IPS-15b (cell line): ENCODE data around the gene CCDC180.

ENCODE experiments used
- H3K27me3 ChIP-seq: one replicate; pipeline ENCODE4 v1.6.1; 2013; ENCODE audit warnings: low read length; ENCODE audit not compliant: control insufficient read depth, insufficient read depth
- H3K36me3 ChIP-seq: one replicate; pipeline ENCODE4 v1.6.1; 2013; ENCODE audit warnings: low read length; ENCODE audit not compliant: control insufficient read depth, insufficient read depth
- H3K4me1 ChIP-seq: one replicate; pipeline ENCODE4 v1.6.1; 2013; ENCODE audit warnings: mild to moderate bottlenecking, low read length; ENCODE audit not compliant: control insufficient read depth, insufficient read depth
- H3K4me3 ChIP-seq: one replicate; pipeline ENCODE4 v1.5.1; 2013; ENCODE audit warnings: low read depth, low read length
- H3K9ac ChIP-seq: one replicate; pipeline ENCODE4 v1.6.1; 2013; ENCODE audit warnings: low read depth, mild to moderate bottlenecking, low read length
- H3K9me3 ChIP-seq: one replicate; pipeline ENCODE4 v1.6.1; 2013; ENCODE audit warnings: mild to moderate bottlenecking, low read length; ENCODE audit not compliant: control insufficient read depth, insufficient read depth

CCDC180 gene

GRCh38 chr9:97311798-97312500, 4.5 kb downstream of the CCDC180 start:
- H3K27me3 ChIP-seq, result no peaks in the 10 kb centered on the region
- H3K9me3 ChIP-seq, result no peaks in the 10 kb centered on the region
- H3K9ac ChIP-seq, result no peak overlapping the region

GRCh38 chr9:97312556-97312955, 5.1 kb downstream of the CCDC180 start:
- H3K36me3 ChIP-seq, result peaks cover 10% of the 10 kb centered on the region

More at GRCh38 chr9:97311798-97312500, 4.5 kb downstream of the CCDC180 start:
- no peak overlapping the region for H3K4me3 ChIP-seq
- H3K4me1 ChIP-seq, result peaks cover under 1% of the 10 kb centered on the region
- H3K36me3 ChIP-seq, result peaks cover 10% of the 10 kb centered on the region

DNA sequence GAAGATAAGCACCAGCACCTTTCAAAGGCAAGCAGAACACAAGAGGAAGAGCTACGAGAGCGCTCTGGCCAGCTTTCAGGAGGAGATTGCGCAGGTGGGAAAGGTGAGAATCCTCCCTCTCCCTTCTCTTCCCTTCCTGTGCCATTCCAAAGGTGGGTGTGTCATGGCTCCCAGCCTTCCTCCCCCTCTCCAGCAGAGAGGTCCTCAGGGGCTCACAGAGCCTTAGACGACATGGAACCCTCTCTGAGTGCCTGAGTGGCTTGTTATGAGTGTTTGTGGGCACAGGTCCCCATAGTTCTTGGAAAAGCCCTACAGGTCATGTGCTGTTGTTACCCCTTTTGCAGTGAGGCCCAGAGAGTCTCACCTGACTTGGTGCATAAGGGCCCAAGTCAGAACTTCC, 5.8 kb downstream of the CCDC180 start:
- Histone ChIP-seq H3K27me3 (no peaks in the 10 kb centered on the region), H3K4me3 (no peak overlapping the region), H3K36me3 (peaks cover 10% of the 10 kb centered on the region), H3K9ac (no peak overlapping the region), H3K4me1 (no peaks in the 10 kb centered on the region), H3K9me3 (no peaks in the 10 kb centered on the region)

More at GRCh38 chr9:97312556-97312955, 5.1 kb downstream of the CCDC180 start:
- no peak overlapping the region for H3K4me3 ChIP-seq
- H3K9ac ChIP-seq, result no peak overlapping the region
- H3K27me3 ChIP-seq, result no peaks in the 10 kb centered on the region
- no peaks in the 10 kb centered on the region for H3K4me1 ChIP-seq
- H3K9me3 ChIP-seq, result no peaks in the 10 kb centered on the region

DNA sequence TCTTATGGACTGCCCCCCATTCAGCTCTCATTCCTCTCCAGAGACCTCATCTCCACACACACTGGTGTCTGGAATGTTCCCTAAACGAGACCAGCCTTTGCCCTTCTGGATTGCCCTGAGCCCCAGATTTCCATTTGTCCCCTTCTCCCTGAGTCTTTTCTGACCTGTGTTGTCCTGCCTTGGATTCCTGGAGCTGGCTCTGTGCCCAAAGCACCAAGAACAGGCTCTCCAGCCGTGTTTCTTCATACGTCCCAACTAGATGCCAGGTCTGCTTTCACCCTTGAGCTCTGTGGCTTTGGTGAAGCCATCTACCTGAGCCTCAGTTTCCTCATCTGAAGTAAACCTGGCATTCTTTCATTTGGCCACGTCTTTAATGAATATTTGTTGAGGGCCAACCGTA, 6.3 kb downstream of the CCDC180 start:
- peaks cover 10% of the 10 kb centered on the region for H3K36me3 ChIP-seq
- no peak overlapping the region for H3K4me3 ChIP-seq

GRCh38 chr9:97314503-97314902, 7.0 kb downstream of the CCDC180 start:
- no peaks in the 10 kb centered on the region for H3K9me3 ChIP-seq
- no peaks in the 10 kb centered on the region for H3K27me3 ChIP-seq
- no peak overlapping the region for H3K9ac ChIP-seq
- peaks cover 10% of the 10 kb centered on the region for H3K36me3 ChIP-seq
- H3K4me1 ChIP-seq, result no peaks in the 10 kb centered on the region
- H3K4me3 ChIP-seq, result no peak overlapping the region

More for the DNA sequence above, 6.3 kb downstream of the CCDC180 start:
- Histone ChIP-seq H3K4me1 (no peaks in the 10 kb centered on the region), H3K9me3 (no peaks in the 10 kb centered on the region), H3K27me3 (no peaks in the 10 kb centered on the region), H3K9ac (no peak overlapping the region)

DNA sequence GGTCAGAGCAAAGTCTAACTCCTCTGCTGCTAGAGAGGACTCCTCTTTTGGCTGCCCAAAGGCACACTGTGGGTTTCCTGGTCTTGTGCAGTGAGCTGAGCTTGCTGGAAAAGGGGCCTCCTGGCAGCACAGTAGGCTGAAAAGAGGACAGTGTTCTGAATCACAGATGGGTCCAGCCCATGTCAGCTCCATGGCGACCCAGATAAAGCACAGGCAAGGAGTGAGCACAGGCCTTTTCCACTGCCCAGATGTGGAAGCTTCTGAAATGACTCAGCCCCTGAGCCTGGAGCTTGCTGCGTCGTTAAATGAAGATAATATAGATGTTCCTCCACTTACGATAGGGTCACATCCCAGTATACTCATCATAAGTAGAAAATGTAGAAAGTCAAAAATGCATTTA, 8.1 kb downstream of the CCDC180 start:
- H3K4me3 ChIP-seq, result no peak overlapping the region
- no peaks in the 10 kb centered on the region for H3K4me1 ChIP-seq
- H3K9ac ChIP-seq, result no peak overlapping the region
- H3K36me3 ChIP-seq, result peaks cover 10% of the 10 kb centered on the region
- no peaks in the 10 kb centered on the region for H3K27me3 ChIP-seq
- H3K9me3 ChIP-seq, result no peaks in the 10 kb centered on the region

- H3K36me3 ChIP-seq, result peaks cover 10% of the 10 kb centered on the region
- no peaks in the 10 kb centered on the region for H3K9me3 ChIP-seq
- H3K27me3 ChIP-seq, result no peaks in the 10 kb centered on the region
- H3K4me3 ChIP-seq, result no peak overlapping the region
- no peaks in the 10 kb centered on the region for H3K4me1 ChIP-seq
- H3K9ac ChIP-seq, result no peak overlapping the region
Observed at GRCh38 chr9:97316904-97317303, 9.4 kb downstream of the CCDC180 start.

GRCh38 chr9:97318433-97318832, 11.0 kb downstream of the CCDC180 start:
- H3K4me3 ChIP-seq, result no peak overlapping the region
- H3K9me3 ChIP-seq, result no peaks in the 10 kb centered on the region

DNA sequence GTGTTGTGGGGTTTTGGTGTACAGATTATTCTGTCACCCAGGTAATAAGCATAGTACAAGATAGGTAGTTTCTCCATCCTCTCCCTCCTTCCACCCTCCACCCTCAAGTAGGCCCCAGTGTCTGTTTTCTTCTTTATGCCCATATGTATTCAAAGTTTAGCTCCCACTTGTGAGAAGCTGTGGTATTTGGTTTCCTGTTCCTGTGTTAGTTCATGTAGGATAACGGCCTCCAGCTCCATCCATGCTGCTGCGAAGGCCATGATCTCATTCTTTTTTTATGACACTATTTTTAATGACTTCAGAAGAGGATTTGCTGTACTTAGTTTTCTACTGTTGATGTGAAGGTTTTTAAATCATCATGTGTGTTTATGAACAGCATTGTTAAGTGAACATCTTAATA, 11.9 kb downstream of the CCDC180 start:
- Histone ChIP-seq H3K4me3 (no peak overlapping the region), H3K9ac (no peak overlapping the region), H3K27me3 (no peaks in the 10 kb centered on the region), H3K36me3 (peaks cover 5% of the 10 kb centered on the region), H3K4me1 (no peaks in the 10 kb centered on the region), H3K9me3 (no peaks in the 10 kb centered on the region)

More at GRCh38 chr9:97318433-97318832, 11.0 kb downstream of the CCDC180 start:
- Histone ChIP-seq H3K36me3 (peaks cover 5% of the 10 kb centered on the region), H3K9ac (no peak overlapping the region), H3K4me1 (no peaks in the 10 kb centered on the region), H3K27me3 (no peaks in the 10 kb centered on the region)

DNA sequence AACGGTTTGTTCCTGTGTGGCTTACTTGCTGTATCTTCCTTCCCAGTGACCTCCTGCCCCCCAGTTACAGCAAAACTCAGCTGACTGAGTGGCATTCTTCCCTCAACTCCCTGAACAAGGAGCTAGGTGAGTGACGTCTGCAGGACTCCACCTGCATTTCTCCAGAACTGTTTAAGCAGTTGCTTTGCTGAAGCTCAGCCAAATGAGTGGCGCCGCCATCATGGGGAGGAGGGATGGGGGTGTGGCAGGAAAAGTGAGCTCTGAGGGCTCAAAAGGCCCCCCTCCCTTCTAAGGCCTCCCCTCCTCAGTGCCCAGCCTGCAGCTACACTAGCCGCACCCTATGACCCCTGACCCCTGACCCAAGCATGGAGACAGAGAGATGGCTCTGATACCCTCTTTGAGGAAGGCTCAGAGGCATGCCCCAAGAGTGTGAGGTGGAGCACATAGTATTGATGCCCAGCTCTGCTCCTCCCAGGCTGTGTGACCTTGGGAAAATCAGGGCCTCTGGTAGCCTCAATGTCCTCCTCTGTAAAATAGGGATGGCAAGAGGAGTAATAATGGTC, 12.7 kb downstream of the CCDC180 start:
- no peaks in the 10 kb centered on the region for H3K4me1 ChIP-seq
- H3K36me3 ChIP-seq, result peaks cover 5% of the 10 kb centered on the region
- no peaks in the 10 kb centered on the region for H3K9me3 ChIP-seq
- no peak overlapping the region for H3K9ac ChIP-seq
- no peaks in the 10 kb centered on the region for H3K27me3 ChIP-seq
- no peak overlapping the region for H3K4me3 ChIP-seq

- no peaks in the 10 kb centered on the region for H3K4me1 ChIP-seq
- H3K9ac ChIP-seq, result no peak overlapping the region
- no peaks in the 10 kb centered on the region for H3K27me3 ChIP-seq
- no peaks in the 10 kb centered on the region for H3K9me3 ChIP-seq
- H3K4me3 ChIP-seq, result no peak overlapping the region
- peaks cover 5% of the 10 kb centered on the region for H3K36me3 ChIP-seq
Observed at GRCh38 chr9:97321251-97321650, 13.8 kb downstream of the CCDC180 start.

GRCh38 chr9:97321691-97322090, 14.2 kb downstream of the CCDC180 start:
- peaks cover under 1% of the 10 kb centered on the region for H3K36me3 ChIP-seq
- H3K9ac ChIP-seq, result no peak overlapping the region
- no peaks in the 10 kb centered on the region for H3K9me3 ChIP-seq

More at GRCh38 chr9:97321691-97322090, 14.2 kb downstream of the CCDC180 start:
- Histone ChIP-seq H3K4me1 (no peaks in the 10 kb centered on the region), H3K4me3 (no peak overlapping the region), H3K27me3 (no peaks in the 10 kb centered on the region)
